Activated T-cell treated with anti-CD3 and anti-CD28 coated beads, Interleukin-2, amount 50 U/mL, for 72 hours (primary cell): Measurements from ENCODE around the gene ORM1. TPM values are rescaled to one million over a fixed set of nuclear protein-coding genes. Genes with fewer than 3 reads are reported as not detected.
"Not testable (repeated sequence)": the region's sequence is repeated elsewhere in the genome, so short reads cannot be mapped to it uniquely, and the experiment has no call there.

ENCODE experiments used
- ATAC-seq, 2 donors: fragments of 150-1000 bp; cut with Tn5 transposase; replicated peaks in 1 of 2; 2 replicates each; pipeline ENCODE4 v1.10.0; 2021; ENCODE audit warnings: moderate library complexity in 2 of 2, mild to moderate bottlenecking in 1 of 2
- DNase-seq, 2 donors: peaks; one replicate each; pipeline ENCODE4 v3.0.0; 2021 to 2022; ENCODE audit warnings: mixed read lengths in 1 of 2
- H3K27ac Mint-ChIP-seq: one replicate; pipeline ENCODE4 v1.8.0; 2022; ENCODE audit warnings: mild to moderate bottlenecking, moderate library complexity, mixed read lengths
- H3K27me3 Mint-ChIP-seq: one replicate; pipeline ENCODE4 v1.8.0; 2022; ENCODE audit warnings: low read depth, mixed read lengths
- H3K36me3 Mint-ChIP-seq, 2 donors: one replicate each; pipeline ENCODE4 v1.8.0; 2022; ENCODE audit warnings: mixed read lengths in 2 of 2, mild to moderate bottlenecking in 1 of 2; ENCODE audit not compliant: insufficient read depth in 2 of 2
- H3K4me1 Mint-ChIP-seq: one replicate; pipeline ENCODE4 v1.8.0; 2022; ENCODE audit warnings: low read depth, mixed read lengths
- H3K4me3 Mint-ChIP-seq, 2 donors: one replicate each; pipeline ENCODE4 v1.8.0; 2022; ENCODE audit warnings: mild to moderate bottlenecking in 2 of 2, mixed read lengths in 2 of 2, moderate library complexity in 2 of 2
- H3K9me3 Mint-ChIP-seq, 2 donors: one replicate each; pipeline ENCODE4 v1.8.0; 2022; ENCODE audit warnings: mixed read lengths in 2 of 2
- total RNA-seq, 2 donors: library from RNA; stranded (reverse); gene quantifications; one replicate each; pipeline ENCODE4 v1.2.3, GENCODE V29; 2022

ORM1 gene
- total RNA-seq, 2 donors from 2014 or later = not detected

- peak in 1 of 2 donors; percentile 2 for ATAC-seq
- not testable (repeated sequence) for H3K4me3 Mint-ChIP-seq, H3K27me3 Mint-ChIP-seq, DNase-seq, H3K4me1 Mint-ChIP-seq, H3K36me3 Mint-ChIP-seq, H3K27ac Mint-ChIP-seq, H3K9me3 Mint-ChIP-seq
Measured at GRCh38 chr9:114328357-114328820, 5.5 kb downstream of the ORM1 start.

DNA sequence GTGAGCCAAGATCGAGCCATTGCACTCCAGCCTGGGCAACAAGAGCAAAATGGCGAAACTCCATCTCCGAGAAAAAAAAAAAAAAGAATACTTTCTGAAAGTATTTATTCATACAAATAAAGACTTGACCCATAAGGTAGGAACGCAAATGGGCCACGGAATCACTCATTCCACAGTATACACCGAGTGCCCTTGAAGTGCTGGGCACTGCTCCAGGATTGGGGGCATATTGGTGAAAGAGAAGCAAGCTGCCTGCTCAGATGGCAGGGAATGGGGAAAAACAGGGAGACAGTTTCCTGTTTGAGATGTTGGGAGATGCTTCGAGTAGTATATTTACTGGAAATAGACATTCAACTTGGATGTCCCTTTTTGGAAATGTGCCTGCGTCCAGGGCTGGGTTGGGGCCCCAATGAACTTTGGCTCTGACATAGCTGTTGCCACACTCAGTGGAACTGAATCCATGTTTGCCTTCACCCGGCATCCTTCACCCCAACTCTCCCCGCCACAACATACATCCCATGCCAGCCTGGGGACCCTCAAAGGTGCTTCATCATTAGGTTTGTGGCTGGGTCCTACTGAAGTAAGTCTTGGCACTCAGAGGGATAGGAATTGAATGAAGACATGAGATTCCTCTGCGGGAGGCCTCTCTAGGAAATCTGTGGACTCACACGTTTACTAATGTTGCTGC, 6.2 kb downstream of the ORM1 start:
- not testable (repeated sequence) for ATAC-seq, H3K4me3 Mint-ChIP-seq, DNase-seq, H3K9me3 Mint-ChIP-seq, H3K27me3 Mint-ChIP-seq, H3K36me3 Mint-ChIP-seq, H3K4me1 Mint-ChIP-seq, H3K27ac Mint-ChIP-seq

DNA sequence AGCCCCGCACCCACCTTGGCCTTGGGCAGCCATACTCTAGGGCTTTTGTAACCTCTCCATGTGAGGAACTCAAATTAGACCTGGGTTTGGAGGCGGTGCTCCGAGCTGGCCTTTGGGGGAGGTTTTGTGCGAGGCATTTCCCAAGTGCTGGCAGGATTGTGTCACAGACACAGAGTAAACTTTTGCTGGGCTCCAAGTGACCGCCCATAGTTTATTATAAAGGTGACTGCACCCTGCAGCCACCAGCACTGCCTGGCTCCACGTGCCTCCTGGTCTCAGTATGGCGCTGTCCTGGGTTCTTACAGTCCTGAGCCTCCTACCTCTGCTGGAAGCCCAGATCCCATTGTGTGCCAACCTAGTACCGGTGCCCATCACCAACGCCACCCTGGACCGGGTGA, 6.7 kb downstream of the ORM1 start, which contains the start of gene ORM2:
TSS of gene ORM2 (plus strand) at position 245 of the 398 bp plus-strand sequence. CDS start at position 281, 36 bp downstream.
- H3K4me3 Mint-ChIP-seq = not testable (repeated sequence)

GRCh38 chr9:114330636-114331035, 7.7 kb downstream of the ORM1 start:
- Mint-ChIP-seq H3K27ac (peak overlapping the region; percentile 20), H3K36me3 (peaks cover 6 to 12% of the 10 kb centered on the region in 2 donors), H3K4me3 (no peak overlapping the region), H3K9me3 (peaks cover 2 to 3% of the 10 kb centered on the region in 2 donors), H3K4me1 (peaks cover 15% of the 10 kb centered on the region), H3K27me3 (no peaks in the 10 kb centered on the region)
- ATAC-seq (no peak), DNase-seq (no peak)

More for the DNA sequence above, 6.7 kb downstream of the ORM1 start, which contains the start of gene ORM2:
- DNase-seq, H3K27me3 Mint-ChIP-seq, H3K9me3 Mint-ChIP-seq, H3K36me3 Mint-ChIP-seq, H3K4me1 Mint-ChIP-seq: not testable (repeated sequence)
- peak within 1 kb of the TSS; percentile 20 for H3K27ac Mint-ChIP-seq
- ATAC-seq = peak; percentile 2 to 8

- ATAC-seq, DNase-seq, H3K27me3 Mint-ChIP-seq, H3K9me3 Mint-ChIP-seq, H3K27ac Mint-ChIP-seq, H3K4me3 Mint-ChIP-seq: not testable (repeated sequence)
- Mint-ChIP-seq H3K36me3 (peaks cover 6 to 18% of the 10 kb centered on the region in 2 donors), H3K4me1 (peaks cover 15% of the 10 kb centered on the region)
Measured at GRCh38 chr9:114331229-114332195, 8.6 kb downstream of the ORM1 start.

- ATAC-seq, DNase-seq, H3K9me3 Mint-ChIP-seq, H3K4me3 Mint-ChIP-seq, H3K27me3 Mint-ChIP-seq: not testable (repeated sequence)
- Mint-ChIP-seq H3K27ac (peak overlapping the region; percentile 9), H3K36me3 (peaks cover 6 to 22% of the 10 kb centered on the region in 2 donors), H3K4me1 (peaks cover 15% of the 10 kb centered on the region)
Measured at GRCh38 chr9:114332474-114333040, 9.7 kb downstream of the ORM1 start.

DNA sequence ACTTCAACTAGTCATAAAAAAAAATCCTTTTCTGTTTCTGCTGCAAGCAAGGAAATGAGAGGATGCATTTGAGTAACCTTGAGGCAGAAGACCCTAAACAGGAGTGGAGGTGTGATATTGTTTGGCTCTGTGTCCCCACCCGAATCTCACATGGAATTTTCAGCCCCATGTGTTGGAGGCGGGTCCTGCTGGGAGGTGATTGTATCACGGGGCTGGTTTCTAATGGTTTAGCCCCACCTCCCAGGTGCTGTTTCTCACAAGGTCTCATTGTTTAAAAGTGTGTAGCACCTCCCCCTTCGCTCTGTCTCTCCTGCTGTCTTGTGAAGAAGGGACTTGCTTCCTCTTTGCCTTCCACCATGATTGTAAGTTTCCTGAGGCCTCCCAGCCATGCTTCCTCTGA, 10.8 kb downstream of the ORM1 start:
- Mint-ChIP-seq H3K4me1 (peaks cover 15% of the 10 kb centered on the region), H3K36me3 (peaks cover 11 to 27% of the 10 kb centered on the region in 2 donors)
- H3K9me3 Mint-ChIP-seq, DNase-seq, ATAC-seq, H3K4me3 Mint-ChIP-seq, H3K27me3 Mint-ChIP-seq, H3K27ac Mint-ChIP-seq: not testable (repeated sequence)

DNA sequence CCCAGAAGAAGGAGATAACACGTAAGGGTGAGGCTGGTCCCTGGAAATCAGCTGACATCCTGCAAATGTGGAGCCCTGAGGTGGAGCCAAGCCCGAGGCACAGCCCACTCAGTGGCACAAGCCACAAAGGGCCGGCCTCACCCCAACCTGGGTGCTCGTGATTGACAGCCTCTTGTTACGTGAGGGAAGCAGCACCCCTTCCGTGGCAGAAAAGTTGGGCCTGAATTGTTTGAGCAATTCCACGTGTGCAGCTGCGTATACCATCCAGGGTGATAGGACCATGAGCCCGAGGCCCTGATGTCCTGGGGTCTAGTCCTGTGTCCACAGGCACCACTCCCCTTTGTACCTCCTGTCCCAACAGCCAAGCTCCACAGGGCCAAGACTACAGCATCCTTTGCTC, 11.6 kb downstream of the ORM1 start:
- ATAC-seq (no peak), DNase-seq (no peak)
- H3K27ac Mint-ChIP-seq = no peak overlapping the region
- no peak overlapping the region for H3K4me3 Mint-ChIP-seq
- H3K4me1 Mint-ChIP-seq = peaks cover 22% of the 10 kb centered on the region
- no peaks in the 10 kb centered on the region for H3K27me3 Mint-ChIP-seq
- peaks cover 2 to 3% of the 10 kb centered on the region in 2 donors for H3K9me3 Mint-ChIP-seq
- H3K36me3 Mint-ChIP-seq = peaks cover 18 to 35% of the 10 kb centered on the region in 2 donors

- no peaks in the 10 kb centered on the region for H3K27me3 Mint-ChIP-seq
- peaks cover 29% of the 10 kb centered on the region for H3K4me1 Mint-ChIP-seq
- no peak overlapping the region for H3K27ac Mint-ChIP-seq
- peaks cover 2 to 3% of the 10 kb centered on the region in 2 donors for H3K9me3 Mint-ChIP-seq
- DNase-seq = no peak
- H3K4me3 Mint-ChIP-seq = no peak overlapping the region
- peaks cover 23 to 43% of the 10 kb centered on the region in 2 donors for H3K36me3 Mint-ChIP-seq
- no peak for ATAC-seq
Measured at GRCh38 chr9:114335745-114336144, 12.8 kb downstream of the ORM1 start.

DNA sequence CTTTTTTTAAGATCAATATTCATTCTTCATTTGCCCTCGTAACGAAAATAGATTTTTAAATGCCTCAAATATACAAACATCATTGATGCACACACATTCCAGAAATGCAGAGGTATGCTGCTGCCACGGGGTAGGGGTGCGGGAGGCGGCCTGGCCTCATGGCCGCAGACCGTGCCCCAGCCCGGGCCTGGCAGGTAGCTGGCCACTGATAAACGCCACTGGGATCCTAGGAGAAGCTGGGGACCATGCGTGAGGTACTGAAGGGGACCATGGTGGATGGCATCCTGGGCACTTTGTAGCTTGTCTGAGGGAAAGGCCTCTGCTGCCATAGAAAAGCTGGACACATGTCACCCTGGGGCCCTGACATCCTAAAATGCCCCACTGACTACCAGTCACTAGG, 13.3 kb downstream of the ORM1 start:
- no peaks in the 10 kb centered on the region for H3K27me3 Mint-ChIP-seq
- DNase-seq = no peak
- H3K4me3 Mint-ChIP-seq = no peak overlapping the region
- peaks cover 29% of the 10 kb centered on the region for H3K4me1 Mint-ChIP-seq
- no peak overlapping the region for H3K27ac Mint-ChIP-seq
- peaks cover 2 to 3% of the 10 kb centered on the region in 2 donors for H3K9me3 Mint-ChIP-seq
- no peak for ATAC-seq
- peaks cover 23 to 47% of the 10 kb centered on the region in 2 donors for H3K36me3 Mint-ChIP-seq

GRCh38 chr9:114336699-114337395, 13.9 kb downstream of the ORM1 start:
- ATAC-seq (no peak), DNase-seq (no peak)
- peaks cover 30% of the 10 kb centered on the region for H3K4me1 Mint-ChIP-seq
- peaks cover 2 to 3% of the 10 kb centered on the region in 2 donors for H3K9me3 Mint-ChIP-seq
- H3K27ac Mint-ChIP-seq = peak overlapping the region; percentile 60
- peaks cover 25 to 50% of the 10 kb centered on the region in 2 donors for H3K36me3 Mint-ChIP-seq
- H3K4me3 Mint-ChIP-seq = no peak overlapping the region
- no peaks in the 10 kb centered on the region for H3K27me3 Mint-ChIP-seq

DNA sequence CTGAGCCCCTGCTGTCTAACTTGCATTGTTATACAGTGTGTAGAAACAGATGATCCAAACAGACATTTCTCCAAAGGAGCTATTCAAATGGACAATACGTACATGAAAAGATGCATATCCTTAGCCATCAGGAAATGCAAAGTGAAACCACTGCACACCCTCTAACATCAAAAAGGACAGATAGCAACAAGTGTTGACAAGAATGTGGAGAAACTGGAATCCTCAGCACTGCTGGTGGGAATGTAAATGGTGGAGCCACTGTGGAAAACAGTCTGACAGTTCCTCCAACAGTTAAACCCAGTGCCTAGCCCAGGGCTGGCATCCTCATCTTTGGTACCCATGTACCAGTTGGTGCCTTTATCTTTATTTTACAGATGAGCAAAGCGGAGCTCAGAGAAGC, 15.3 kb downstream of the ORM1 start:
- Mint-ChIP-seq H3K4me1 (peaks cover 30% of the 10 kb centered on the region), H3K4me3 (no peak overlapping the region), H3K27ac (no peak overlapping the region), H3K36me3 (peaks cover 31 to 52% of the 10 kb centered on the region in 2 donors), H3K27me3 (no peaks in the 10 kb centered on the region), H3K9me3 (peaks cover 2 to 3% of the 10 kb centered on the region in 2 donors)
- ATAC-seq = no peak
- DNase-seq = no peak
